ENCODE data around the gene ZBED2. TPM values are rescaled to one million over a fixed set of nuclear protein-coding genes. Genes with fewer than 3 reads are reported as not detected.

The ZBED2 gene
- total and polyA plus RNA-seq, 2 donors (not counting 3 experiments of a cell fraction or from before 2014, with no cell fraction given) = not detected

- no peak overlapping the region for H2AFZ ChIP-seq (ENCODE audit: low read depth, low read length)
- ChIA-PET POLR2A (no interaction called here), CTCF (no interaction called here)
- H4K20me1 ChIP-seq (replicated peaks; ENCODE audit: control insufficient read depth, extremely low read depth, insufficient read depth, low read length) = no peaks in the 10 kb centered on the region
- no peaks in the 10 kb centered on the region for H3K9me1 ChIP-seq (replicated peaks; ENCODE audit: control insufficient read depth, extremely low read depth, insufficient read depth, low read length)
- no TSS peak for BruUV-seq (replicated peaks)
- no peak overlapping the region for H3K4me2 ChIP-seq (ENCODE audit: insufficient read depth, low read length)
- H3K9me3 ChIP-seq (replicated peaks; ENCODE audit: control insufficient read depth, insufficient read depth, low read length) = no peaks in the 10 kb centered on the region
- H3K4me1 ChIP-seq (ENCODE audit: control insufficient read depth, extremely low read depth, insufficient read depth, low read length) = no peaks in the 10 kb centered on the region
- dilution Hi-C loops (cut with MboI; ENCODE audit: extremely low pct_ligation_motif_present, low sequenced_read_pairs) (no loop called here), intact Hi-C loops (cut with micrococcal nuclease) (no loop called here)
- H3K27ac ChIP-seq (ENCODE audit: insufficient read depth, low read depth, low read length) = no peak overlapping the region
- FAIRE-seq (no peak), DNase-seq (ENCODE audit: low read depth, low spot score) (no peak)
- no peaks in the 10 kb centered on the region for H3K36me3 ChIP-seq (ENCODE audit: control insufficient read depth in 2 of 2, extremely low read depth in 1 of 2, insufficient read depth in 2 of 2, low read length in 2 of 2)
- TF ChIP-seq POLR2A (IDR thresholded peaks at IDR 0.05; ENCODE audit: low read depth, low read length) = no peak
- TF ChIP-seq, protein P1, sequence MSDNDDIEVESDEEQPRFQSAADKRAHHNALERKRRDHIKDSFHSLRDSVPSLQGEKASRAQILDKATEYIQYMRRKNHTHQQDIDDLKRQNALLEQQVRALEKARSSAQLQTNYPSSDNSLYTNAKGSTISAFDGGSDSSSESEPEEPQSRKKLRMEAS (IDR thresholded peaks at IDR 0.05; ENCODE audit: insufficient read depth, insufficient read length) = no peak
- TF ChIP-seq JUN (IDR thresholded peaks at IDR 0.05; ENCODE audit: borderline replicate concordance, insufficient read depth, insufficient read length, low read depth) = no peak
- TF ChIP-seq CTCF (IDR thresholded peaks at IDR 0.05; ENCODE audit: extremely low read depth in 1 of 2, insufficient read depth in 1 of 2, low read depth in 1 of 2, low read length in 2 of 2) = no peak
- no peak for TF ChIP-seq GATA2 (IDR thresholded peaks at IDR 0.05; ENCODE audit: insufficient read depth, insufficient read length, low read depth, low read length)
- TF ChIP-seq MYC (IDR thresholded peaks at IDR 0.05; ENCODE audit: low read depth, low read length) = no peak
- no peak for TF ChIP-seq FOS (IDR thresholded peaks at IDR 0.05; ENCODE audit: borderline replicate concordance, insufficient read depth, low read length)
- TF ChIP-seq EZH2 (IDR thresholded peaks at IDR 0.05; ENCODE audit: borderline replicate concordance, low read depth, low read length, severe bottlenecking) = no peak
- TF ChIP-seq POLR2AphosphoS5 (IDR thresholded peaks at IDR 0.05; ENCODE audit: insufficient read depth, low read depth, low read length) = no peak
- no peaks in the 10 kb centered on the region for H3K79me2 ChIP-seq (ENCODE audit: control insufficient read depth, insufficient read depth, low read length)
- no peak overlapping the region for H3K4me3 ChIP-seq (replicated peaks in 1 of 3; ENCODE audit: insufficient read depth in 1 of 3, low read depth in 1 of 3, low read length in 3 of 3)
- no peak overlapping the region for H3K9ac ChIP-seq (replicated peaks; ENCODE audit: extremely low read depth, insufficient read depth, low read length)
- peaks cover 3 to 6% of the 10 kb centered on the region in 2 experiments for H3K27me3 ChIP-seq (ENCODE audit: control insufficient read depth in 2 of 2, insufficient read depth in 2 of 2, low read length in 2 of 2)
Observed at GRCh38 chr3:111617406-111617805, 22.3 kb upstream of the ZBED2 start.

All from endothelial cell of umbilical vein (primary cell).